ENCODE results near the gene TJP2.

TJP2 gene

GRCh38 chr9:69193685-69194032, 19.6 kb downstream of the TJP2 start:
- no peak for DNase-seq

GRCh38 chr9:69194702-69195418, 20.8 kb downstream of the TJP2 start:
- DNase-seq, result no peak

- DNase-seq, result no peak
Measured at GRCh38 chr9:69195668-69196067, 21.6 kb downstream of the TJP2 start.

- DNase-seq, result no peak
Measured at GRCh38 chr9:69197687-69198086, 23.6 kb downstream of the TJP2 start.

GRCh38 chr9:69198521-69199220, 24.6 kb downstream of the TJP2 start:
- no peak for DNase-seq

GRCh38 chr9:69199769-69200470, 25.8 kb downstream of the TJP2 start:
- DNase-seq, result no peak

- no peak for DNase-seq
Measured at GRCh38 chr9:69202556-69202955, 28.5 kb downstream of the TJP2 start.

- DNase-seq, result no peak
Measured at GRCh38 chr9:69204326-69204725, 30.2 kb downstream of the TJP2 start.

GRCh38 chr9:69204849-69205248, 30.8 kb downstream of the TJP2 start:
- DNase-seq, result no peak

- DNase-seq, result no peak
Measured at GRCh38 chr9:69206047-69206446, 32.0 kb downstream of the TJP2 start.

GRCh38 chr9:69207503-69207902, 33.4 kb downstream of the TJP2 start:
- DNase-seq, result no peak

- no peak for DNase-seq
Measured at GRCh38 chr9:69211424-69212036, 37.5 kb downstream of the TJP2 start.

- DNase-seq, result no peak
Measured at GRCh38 chr9:69213647-69214046, 39.6 kb downstream of the TJP2 start.

GRCh38 chr9:69214939-69215338, 40.9 kb downstream of the TJP2 start:
- DNase-seq, result no peak

GRCh38 chr9:69215774-69216485, 41.9 kb downstream of the TJP2 start:
- DNase-seq, result no peak

- no peak for DNase-seq
Measured at GRCh38 chr9:69218166-69218565, 44.1 kb downstream of the TJP2 start.

- no peak for DNase-seq
Measured at GRCh38 chr9:69221036-69221435, 47.0 kb downstream of the TJP2 start.

- DNase-seq, result no peak
Measured at GRCh38 chr9:69222970-69223369, 48.9 kb downstream of the TJP2 start.

GRCh38 chr9:69223605-69224004, 49.5 kb downstream of the TJP2 start:
- DNase-seq, result no peak

GRCh38 chr9:69229367-69229766, 55.3 kb downstream of the TJP2 start:
- no peak for DNase-seq

- DNase-seq, result no peak
Measured at GRCh38 chr9:69232135-69232534, 58.1 kb downstream of the TJP2 start.

GRCh38 chr9:69234683-69235082, 60.6 kb downstream of the TJP2 start:
- DNase-seq, result no peak

GRCh38 chr9:69236188-69236587, 62.1 kb downstream of the TJP2 start:
- no peak for DNase-seq
